ENCODE results near the gene MTA2. TPM values are rescaled to one million over a fixed set of nuclear protein-coding genes. Genes with fewer than 3 reads are reported as not detected.
"Not testable (repeated sequence)": the region's sequence is repeated elsewhere in the genome, so short reads cannot be mapped to it uniquely, and the experiment has no call there.

MTA2 gene
- total and polyA plus RNA-seq, 10 of the 15 experiments (the other 5 are each of a cell fraction or from before 2014, with no cell fraction given), result 6.7 to 201 (median 113) TPM

DNA sequence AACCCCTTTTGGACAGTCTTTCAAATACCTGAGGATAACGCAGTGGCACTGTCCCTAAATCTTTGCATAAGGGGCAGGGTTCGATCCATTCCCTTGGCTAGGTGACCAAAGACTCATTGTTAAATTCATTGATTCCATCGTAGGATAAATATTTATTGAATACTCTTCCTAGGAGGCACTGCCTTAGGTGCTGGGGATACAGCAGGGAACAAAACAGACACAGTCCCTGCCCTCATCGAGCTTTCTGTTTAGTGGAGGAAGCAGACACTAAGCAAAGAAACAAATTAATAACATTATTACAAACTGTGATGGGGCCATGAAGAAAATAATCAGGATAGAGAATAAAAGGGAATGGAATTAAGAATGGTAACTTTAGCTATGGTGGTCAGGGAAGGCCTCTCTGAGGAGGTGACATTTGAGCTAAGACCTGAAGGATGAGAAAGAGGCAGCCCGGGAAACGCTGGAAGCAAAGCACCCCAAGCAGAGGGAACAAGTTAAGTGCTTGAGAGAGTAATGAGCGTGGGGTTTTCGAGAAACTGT lies 19.4 kb upstream of the MTA2 start:
- no peaks in the 10 kb centered on the region for H3K27me3 ChIP-seq (replicated peaks in 1 of 2; ENCODE audit: control insufficient read depth in 2 of 2, insufficient read depth in 2 of 2, low read length in 1 of 2)
- H3K4me3 ChIP-seq, result peak overlapping the region; percentile 84
- H3K27ac ChIP-seq (ENCODE audit: control insufficient read depth, insufficient read depth), result peak overlapping the region; percentile 81
- no peaks in the 10 kb centered on the region for H4K20me1 ChIP-seq (ENCODE audit: control insufficient read depth, insufficient read depth)
- peak overlapping the region; percentile 96 for H3K9ac ChIP-seq (ENCODE audit: control insufficient read depth, insufficient read depth, low read length)
- H2AFZ ChIP-seq (ENCODE audit: control insufficient read depth, low read depth, low read length), result peak overlapping the region; percentile 67
- ChIA-PET CTCF (interaction anchor here (0.7 to 2.8 kb wide), 13 partner anchors 10 to 228 kb away, joined by 3 to 12 read pairs (median 4); partner anchors contain the start of genes C11orf98, CSKMT, HNRNPUL2 and TUT1), POLR2A (interaction anchor here (0.6 to 5.0 kb wide), 26 partner anchors 8 to 240 kb away, joined by 3 to 50 read pairs (median 5); partner anchors contain the start of genes C11orf98, CSKMT, EEF1G and EML3), SMC1A (ENCODE audit: uncharacterized antibody, unreplicated experiment) (interaction anchor here (0.6 to 2.6 kb wide), 15 partner anchors 9 to 241 kb away, joined by 3 to 11 read pairs (median 4); partner anchors contain the start of genes C11orf98, CSKMT, MTA2 and TUT1), RAD21 (ENCODE audit: unreplicated experiment) (interaction anchor here (0.8 to 3.3 kb wide), 10 partner anchors 10 to 237 kb away, joined by 3 to 25 read pairs (median 5); partner anchors contain the start of genes C11orf98, CSKMT, EEF1G and HNRNPUL2)
- TF ChIP-seq HDGF (IDR thresholded peaks at IDR 0.05), result peak; percentile 15; the same call in 1 of the 2 replicates
- TF ChIP-seq, protein P1, sequence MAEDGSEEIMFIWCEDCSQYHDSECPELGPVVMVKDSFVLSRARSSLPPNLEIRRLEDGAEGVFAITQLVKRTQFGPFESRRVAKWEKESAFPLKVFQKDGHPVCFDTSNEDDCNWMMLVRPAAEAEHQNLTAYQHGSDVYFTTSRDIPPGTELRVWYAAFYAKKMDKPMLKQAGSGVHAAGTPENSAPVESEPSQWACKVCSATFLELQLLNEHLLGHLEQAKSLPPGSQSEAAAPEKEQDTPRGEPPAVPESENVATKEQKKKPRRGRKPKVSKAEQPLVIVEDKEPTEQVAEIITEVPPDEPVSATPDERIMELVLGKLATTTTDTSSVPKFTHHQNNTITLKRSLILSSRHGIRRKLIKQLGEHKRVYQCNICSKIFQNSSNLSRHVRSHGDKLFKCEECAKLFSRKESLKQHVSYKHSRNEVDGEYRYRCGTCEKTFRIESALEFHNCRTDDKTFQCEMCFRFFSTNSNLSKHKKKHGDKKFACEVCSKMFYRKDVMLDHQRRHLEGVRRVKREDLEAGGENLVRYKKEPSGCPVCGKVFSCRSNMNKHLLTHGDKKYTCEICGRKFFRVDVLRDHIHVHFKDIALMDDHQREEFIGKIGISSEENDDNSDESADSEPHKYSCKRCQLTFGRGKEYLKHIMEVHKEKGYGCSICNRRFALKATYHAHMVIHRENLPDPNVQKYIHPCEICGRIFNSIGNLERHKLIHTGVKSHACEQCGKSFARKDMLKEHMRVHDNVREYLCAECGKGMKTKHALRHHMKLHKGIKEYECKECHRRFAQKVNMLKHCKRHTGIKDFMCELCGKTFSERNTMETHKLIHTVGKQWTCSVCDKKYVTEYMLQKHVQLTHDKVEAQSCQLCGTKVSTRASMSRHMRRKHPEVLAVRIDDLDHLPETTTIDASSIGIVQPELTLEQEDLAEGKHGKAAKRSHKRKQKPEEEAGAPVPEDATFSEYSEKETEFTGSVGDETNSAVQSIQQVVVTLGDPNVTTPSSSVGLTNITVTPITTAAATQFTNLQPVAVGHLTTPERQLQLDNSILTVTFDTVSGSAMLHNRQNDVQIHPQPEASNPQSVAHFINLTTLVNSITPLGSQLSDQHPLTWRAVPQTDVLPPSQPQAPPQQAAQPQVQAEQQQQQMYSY (CRISPR knock-in tag; IDR thresholded peaks at IDR 0.05), result no peak
- DNase-seq (ENCODE audit: low read depth, low spot score), result no peak
- WGBS (ENCODE audit: insufficient coverage, insufficient replicate concordance, low lambda C conversion rate, missing lambda C conversion rate), result 6% methylated on average over 8 of the region's 8 CpGs
- peaks cover 11% of the 10 kb centered on the region for H3K79me2 ChIP-seq (ENCODE audit: control insufficient read depth, insufficient read depth, low read length)
- H3K4me2 ChIP-seq (ENCODE audit: control insufficient read depth, insufficient read depth), result peak overlapping the region; percentile 98
- 0 out of 2 replicates have a peak, but pooled peaks cover 4% of the 10 kb centered on the region for H3K4me1 ChIP-seq (ENCODE audit: control insufficient read depth, insufficient read depth, low read length)
- BruUV-seq (replicated peaks), result TSS peak; percentile 68
- H3K36me3 ChIP-seq (ENCODE audit: control insufficient read depth in 2 of 2, insufficient read depth in 2 of 2, low read length in 1 of 2), result peaks cover 3 to 8% of the 10 kb centered on the region in 2 experiments; a peak in 3 of 4 replicates
- peak; percentile 13 for FAIRE-seq
- no peaks in the 10 kb centered on the region for H3K9me3 ChIP-seq (replicated peaks; ENCODE audit: control insufficient read depth, insufficient read depth, low read length)
- ATAC-seq, result no peak
- intact Hi-C loops (cut with micrococcal nuclease; ENCODE audit: unreplicated experiment), result no loop called here
- in situ Hi-C loops (cut with MboI), result no loop called here

DNA sequence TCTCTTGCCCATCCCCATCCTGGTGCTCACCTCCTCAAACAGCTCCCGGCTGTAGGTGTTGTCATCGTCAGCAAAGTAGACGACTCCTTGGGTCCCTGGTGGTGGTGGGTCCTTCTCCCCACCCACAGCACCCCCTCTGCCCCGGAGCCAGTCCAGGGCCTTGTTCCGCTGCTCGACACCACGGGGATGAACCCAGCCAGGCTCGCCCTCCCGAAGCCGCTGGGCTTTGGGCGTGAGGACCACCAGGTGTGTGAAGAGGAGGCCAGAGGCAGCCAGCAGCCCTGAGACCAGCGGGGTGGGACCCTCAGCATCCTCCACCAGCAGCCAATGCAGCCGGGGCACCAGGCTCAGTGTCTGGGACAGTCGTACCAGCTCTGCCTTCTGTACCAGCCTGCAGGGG lies 15.3 kb upstream of the MTA2 start:
- POLR2A ChIA-PET, result interaction anchor here (0.5 to 1.1 kb wide), 3 partner anchors 18 to 25 kb away, joined by 3 to 5 read pairs (median 3); partner anchors contain the start of gene TUT1
- FAIRE-seq; BruUV-seq (replicated peaks); in situ Hi-C loops (cut with MboI); ATAC-seq; H4K20me1 ChIP-seq (ENCODE audit: control insufficient read depth, insufficient read depth); DNase-seq (ENCODE audit: low read depth, low spot score); H3K4me2 ChIP-seq (ENCODE audit: control insufficient read depth, insufficient read depth); H3K4me3 ChIP-seq; CTCF ChIA-PET; RAD21 ChIA-PET (ENCODE audit: unreplicated experiment); intact Hi-C loops (cut with micrococcal nuclease; ENCODE audit: unreplicated experiment); SMC1A ChIA-PET (ENCODE audit: uncharacterized antibody, unreplicated experiment); H3K36me3 ChIP-seq (ENCODE audit: control insufficient read depth in 2 of 2, insufficient read depth in 2 of 2, low read length in 1 of 2); H3K4me1 ChIP-seq (ENCODE audit: control insufficient read depth, insufficient read depth, low read length); H3K27me3 ChIP-seq (replicated peaks in 1 of 2; ENCODE audit: control insufficient read depth in 2 of 2, insufficient read depth in 2 of 2, low read length in 1 of 2); H3K9me3 ChIP-seq (replicated peaks; ENCODE audit: control insufficient read depth, insufficient read depth, low read length); H3K27ac ChIP-seq (ENCODE audit: control insufficient read depth, insufficient read depth); H3K9ac ChIP-seq (ENCODE audit: control insufficient read depth, insufficient read depth, low read length); H2AFZ ChIP-seq (ENCODE audit: control insufficient read depth, low read depth, low read length): not testable (repeated sequence)
- WGBS (ENCODE audit: insufficient coverage, insufficient replicate concordance, low lambda C conversion rate, missing lambda C conversion rate), result 96% methylated on average over 9 of the region's 14 CpGs
- peaks cover 11% of the 10 kb centered on the region for H3K79me2 ChIP-seq (ENCODE audit: control insufficient read depth, insufficient read depth, low read length)

Measured in GM12878 (cell line).